Osteoblast (primary cell): ENCODE results near the gene PEX26. TPM values are rescaled to one million over a fixed set of nuclear protein-coding genes. Genes with fewer than 3 reads are reported as not detected.

ENCODE experiments used
- DNase-seq: peaks from one replicate; pipeline ENCODE4 v3.0.0; 2011; ENCODE audit warnings: low spot score, mixed read lengths; ENCODE audit not compliant: insufficient read length; ENCODE audit errors: missing footprints
- H2AFZ ChIP-seq: 2 replicates; pipeline ENCODE4 v1.6.0; 2011; ENCODE audit warnings: mild to moderate bottlenecking, low read length
- H3K27ac ChIP-seq: 2 replicates; pipeline ENCODE4 v1.5.1; 2011; ENCODE audit warnings: mild to moderate bottlenecking, low read depth, low read length, moderate library complexity
- H3K27me3 ChIP-seq: 2 replicates; pipeline ENCODE4 v1.6.0; 2012; ENCODE audit warnings: mild to moderate bottlenecking, control low read depth, inconsistent platforms, low read length, moderate library complexity; ENCODE audit not compliant: insufficient read depth
- H3K36me3 ChIP-seq: 2 replicates; pipeline ENCODE4 v1.5.1; 2011; ENCODE audit warnings: mild to moderate bottlenecking, low read length, control low read depth, moderate library complexity; ENCODE audit not compliant: insufficient read depth
- H3K4me1 ChIP-seq: 2 replicates; pipeline ENCODE4 v1.5.1; 2011; ENCODE audit warnings: mild to moderate bottlenecking, low read length, control low read depth, moderate library complexity; ENCODE audit not compliant: insufficient read depth
- H3K4me2 ChIP-seq: 2 replicates; pipeline ENCODE4 v1.6.0; 2011; ENCODE audit warnings: mild to moderate bottlenecking, low read length; ENCODE audit not compliant: insufficient read depth
- H3K4me3 ChIP-seq: fragments of 200-600 bp; sonication (generic); 3 replicates; pipeline ENCODE4 v1.5.1; 2012; ENCODE audit warnings: mild to moderate bottlenecking, low read length, inconsistent platforms; ENCODE audit not compliant: insufficient read depth
- H3K79me2 ChIP-seq: 2 replicates; pipeline ENCODE4 v1.6.0; 2012; ENCODE audit warnings: mild to moderate bottlenecking, low read length, control low read depth, inconsistent platforms; ENCODE audit not compliant: insufficient read depth
- H3K9me3 ChIP-seq: 2 replicates; pipeline ENCODE4 v1.5.1; 2011; ENCODE audit warnings: low read depth, low read length, control low read depth
- H4K20me1 ChIP-seq: 2 replicates; pipeline ENCODE4 v1.6.0; 2012; ENCODE audit warnings: mild to moderate bottlenecking, low read length, control low read depth; ENCODE audit not compliant: insufficient read depth
- total RNA-seq: library from RNA; depleted of rRNA; stranded (reverse); fragments of >200 nt; gene quantifications from 2 replicates; pipeline ENCODE4 v1.2.3, GENCODE V29; 2012
- TF ChIP-seq, protein P1 (sequence below): IDR thresholded peaks from 2 replicates; pipeline ENCODE4 v1.5.1; 2011; ENCODE audit warnings: mild to moderate bottlenecking, low read depth, low read length, moderate library complexity; ENCODE audit errors: extremely low read depth

PEX26 gene
- total RNA-seq, 1 donor, result 26.8 TPM

- H3K27ac ChIP-seq, result peak overlapping the region; percentile 83
- H4K20me1 ChIP-seq, result no peaks in the 10 kb centered on the region
- no peaks in the 10 kb centered on the region for H3K9me3 ChIP-seq
- no peaks in the 10 kb centered on the region for H3K79me2 ChIP-seq
- peak overlapping the region; percentile 73 for H3K4me2 ChIP-seq
- peak; percentile 87 for DNase-seq
- H3K27me3 ChIP-seq, result no peaks in the 10 kb centered on the region
- H3K36me3 ChIP-seq, result no peaks in the 10 kb centered on the region
- peaks cover 29% of the 10 kb centered on the region for H3K4me1 ChIP-seq
- H2AFZ ChIP-seq, result peak overlapping the region; percentile 13
- TF ChIP-seq, protein P1, sequence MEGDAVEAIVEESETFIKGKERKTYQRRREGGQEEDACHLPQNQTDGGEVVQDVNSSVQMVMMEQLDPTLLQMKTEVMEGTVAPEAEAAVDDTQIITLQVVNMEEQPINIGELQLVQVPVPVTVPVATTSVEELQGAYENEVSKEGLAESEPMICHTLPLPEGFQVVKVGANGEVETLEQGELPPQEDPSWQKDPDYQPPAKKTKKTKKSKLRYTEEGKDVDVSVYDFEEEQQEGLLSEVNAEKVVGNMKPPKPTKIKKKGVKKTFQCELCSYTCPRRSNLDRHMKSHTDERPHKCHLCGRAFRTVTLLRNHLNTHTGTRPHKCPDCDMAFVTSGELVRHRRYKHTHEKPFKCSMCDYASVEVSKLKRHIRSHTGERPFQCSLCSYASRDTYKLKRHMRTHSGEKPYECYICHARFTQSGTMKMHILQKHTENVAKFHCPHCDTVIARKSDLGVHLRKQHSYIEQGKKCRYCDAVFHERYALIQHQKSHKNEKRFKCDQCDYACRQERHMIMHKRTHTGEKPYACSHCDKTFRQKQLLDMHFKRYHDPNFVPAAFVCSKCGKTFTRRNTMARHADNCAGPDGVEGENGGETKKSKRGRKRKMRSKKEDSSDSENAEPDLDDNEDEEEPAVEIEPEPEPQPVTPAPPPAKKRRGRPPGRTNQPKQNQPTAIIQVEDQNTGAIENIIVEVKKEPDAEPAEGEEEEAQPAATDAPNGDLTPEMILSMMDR, result no peak
- H3K4me3 ChIP-seq, result peak overlapping the region; percentile 27
Measured at GRCh38 chr22:18031695-18032454, 45.9 kb upstream of the PEX26 start.

GRCh38 chr22:18032455-18033101, 45.2 kb upstream of the PEX26 start:
- peak overlapping the region; percentile 27 for H3K4me3 ChIP-seq
- TF ChIP-seq, protein P1, result no peak

DNA sequence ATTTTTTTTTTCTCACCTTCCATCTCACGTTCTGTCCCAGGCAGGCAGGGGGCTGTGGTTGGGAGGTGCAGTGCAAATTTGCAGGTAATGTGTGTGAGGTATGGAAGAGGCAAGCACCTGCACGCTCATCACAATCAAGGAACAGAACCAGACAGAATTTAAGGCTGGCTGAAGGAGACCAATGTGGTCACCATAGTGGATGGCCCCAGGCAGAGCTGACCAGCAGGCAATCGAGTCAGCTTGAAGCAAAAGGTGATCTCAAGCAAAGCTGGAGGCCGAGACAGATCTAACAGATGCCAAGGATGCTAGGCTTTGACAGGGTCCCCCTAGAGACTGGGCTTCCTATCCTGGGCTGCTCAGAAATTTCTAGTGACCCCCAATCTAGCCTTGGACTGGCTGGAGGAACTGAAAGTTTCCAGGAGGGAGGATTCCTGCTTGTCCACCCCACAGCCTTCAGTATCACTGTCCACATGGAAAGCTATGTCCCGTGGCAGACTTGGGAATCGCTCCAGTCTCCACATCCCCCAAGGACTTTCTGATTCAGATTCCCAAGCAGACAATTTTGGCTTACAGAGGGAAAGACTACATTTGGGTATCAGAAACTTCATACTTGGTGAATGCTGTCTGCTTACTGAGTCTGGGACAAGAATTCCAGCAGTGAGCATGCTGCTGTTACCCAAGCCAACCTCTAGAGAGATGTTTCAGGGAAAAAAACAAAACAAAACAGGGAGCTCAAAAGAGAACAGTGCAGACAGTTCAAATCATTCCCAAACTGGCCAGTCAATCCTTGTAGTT, 44.4 kb upstream of the PEX26 start:
- peak overlapping the region; percentile 6 for H2AFZ ChIP-seq
- H3K79me2 ChIP-seq, result no peaks in the 10 kb centered on the region
- no peaks in the 10 kb centered on the region for H3K36me3 ChIP-seq
- H3K4me1 ChIP-seq, result peaks cover 29% of the 10 kb centered on the region
- peak overlapping the region; percentile 15 for H3K4me2 ChIP-seq
- H3K27ac ChIP-seq, result peak overlapping the region; percentile 83
- TF ChIP-seq, protein P1, result peak; percentile 23
- H3K4me3 ChIP-seq, result no peak overlapping the region
- DNase-seq, result peak; percentile 93
- no peaks in the 10 kb centered on the region for H4K20me1 ChIP-seq
- no peaks in the 10 kb centered on the region for H3K27me3 ChIP-seq
- no peaks in the 10 kb centered on the region for H3K9me3 ChIP-seq

More at GRCh38 chr22:18032455-18033101, 45.2 kb upstream of the PEX26 start:
- H3K27ac ChIP-seq, result peak overlapping the region; percentile 83
- H3K9me3 ChIP-seq, result no peaks in the 10 kb centered on the region
- no peaks in the 10 kb centered on the region for H3K36me3 ChIP-seq
- H3K27me3 ChIP-seq, result no peaks in the 10 kb centered on the region
- H3K4me2 ChIP-seq, result peak overlapping the region; percentile 73
- H3K4me1 ChIP-seq, result peaks cover 29% of the 10 kb centered on the region
- peak overlapping the region; percentile 13 for H2AFZ ChIP-seq
- H4K20me1 ChIP-seq, result no peaks in the 10 kb centered on the region
- DNase-seq, result peak; percentile 68
- no peaks in the 10 kb centered on the region for H3K79me2 ChIP-seq
